ENCODE results near the gene KIRREL2.

KIRREL2 gene

DNA sequence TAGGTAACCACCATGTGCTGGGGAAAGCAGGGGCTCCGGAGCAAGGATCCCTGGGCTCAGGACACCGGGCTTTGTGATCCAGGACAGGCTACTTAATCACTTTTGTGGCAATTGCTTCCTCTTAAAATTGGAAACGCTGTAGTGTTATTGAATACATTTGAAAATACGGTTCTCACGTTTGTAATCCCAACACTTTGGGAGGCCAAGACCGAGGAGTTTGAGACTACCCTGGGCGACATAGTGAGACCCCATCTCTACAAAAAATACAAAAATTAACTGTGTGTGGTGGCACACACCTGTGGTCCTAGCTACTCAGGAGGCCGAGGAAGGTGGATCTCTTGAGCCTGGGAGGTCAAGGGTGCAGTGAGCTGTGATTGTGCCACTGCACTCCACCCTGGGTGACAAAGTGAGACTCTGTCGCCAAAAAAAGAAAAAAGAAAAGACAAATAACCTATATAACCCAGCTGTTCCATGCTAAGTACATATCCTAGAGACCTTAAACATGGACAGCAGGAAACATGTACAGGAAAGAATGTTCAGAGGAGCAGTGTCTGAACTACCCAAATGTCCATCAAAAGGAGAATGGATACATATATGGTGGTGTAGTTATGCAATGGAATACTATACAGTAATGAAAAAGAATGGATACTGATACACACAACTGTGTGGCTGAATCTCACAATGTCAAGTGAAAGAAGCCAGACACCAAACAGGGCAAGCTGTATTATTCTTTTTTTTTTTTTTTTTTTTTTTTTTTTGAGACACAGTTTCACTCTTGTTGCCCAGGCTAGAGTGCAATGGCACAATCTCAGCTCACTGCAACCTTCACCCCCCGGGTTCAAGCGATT, 43.4 kb upstream of the KIRREL2 start:
- Histone ChIP-seq H3K9me3 (ENCODE audit: control insufficient read depth, insufficient read depth, low read depth, low read length) (no peaks in the 10 kb centered on the region), H3K27ac (ENCODE audit: extremely low read depth, low read depth, low read length) (no peak overlapping the region), H3K4me3 (ENCODE audit: low read depth, low read length) (no peak overlapping the region), H3K36me3 (ENCODE audit: control insufficient read depth in 2 of 2, insufficient read depth in 1 of 2, low read length in 2 of 2) (no peaks in the 10 kb centered on the region), H3K4me1 (ENCODE audit: control insufficient read depth, insufficient read depth, low read length) (0 out of 2 replicates have a peak, but pooled peaks cover 2% of the 10 kb centered on the region)
- POLR2A ChIA-PET = no interaction called here
- CTCF ChIA-PET = no interaction called here
- TF ChIP-seq ZNF121 (tag by site-specific recombination; IDR thresholded peaks at IDR 0.05) (0 out of 2 replicates have a peak, but pooled peaks have one; percentile 14), ZNF132 (tag by site-specific recombination; IDR thresholded peaks at IDR 0.05; ENCODE audit: borderline replicate concordance) (no peak), ZNF146 (tag by site-specific recombination; IDR thresholded peaks at IDR 0.05) (peak; percentile 100), ZNF549 (tag by site-specific recombination; IDR thresholded peaks at IDR 0.05) (no peak), ZNF830 (tag by site-specific recombination; IDR thresholded peaks at IDR 0.05; ENCODE audit: low read depth) (no peak), ZNF133 (tag by site-specific recombination; IDR thresholded peaks at IDR 0.05) (no peak), ZNF24 (tag by site-specific recombination; IDR thresholded peaks at IDR 0.05) (no peak), ZNF768 (tag by site-specific recombination; IDR thresholded peaks at IDR 0.05) (no peak), KLF8 (tag by site-specific recombination; IDR thresholded peaks at IDR 0.05) (0 out of 2 replicates have a peak, but pooled peaks have one; percentile 28), ZNF239 (tag by site-specific recombination; IDR thresholded peaks at IDR 0.05) (no peak), ZNF473 (tag by site-specific recombination; IDR thresholded peaks at IDR 0.05) (no peak), ZNF248 (tag by site-specific recombination; IDR thresholded peaks at IDR 0.05) (no peak), ZBTB21 (tag by site-specific recombination; IDR thresholded peaks at IDR 0.05) (no peak), ZBTB1 (tag by site-specific recombination; IDR thresholded peaks at IDR 0.05) (no peak)
- TF ChIP-seq, protein P1, sequence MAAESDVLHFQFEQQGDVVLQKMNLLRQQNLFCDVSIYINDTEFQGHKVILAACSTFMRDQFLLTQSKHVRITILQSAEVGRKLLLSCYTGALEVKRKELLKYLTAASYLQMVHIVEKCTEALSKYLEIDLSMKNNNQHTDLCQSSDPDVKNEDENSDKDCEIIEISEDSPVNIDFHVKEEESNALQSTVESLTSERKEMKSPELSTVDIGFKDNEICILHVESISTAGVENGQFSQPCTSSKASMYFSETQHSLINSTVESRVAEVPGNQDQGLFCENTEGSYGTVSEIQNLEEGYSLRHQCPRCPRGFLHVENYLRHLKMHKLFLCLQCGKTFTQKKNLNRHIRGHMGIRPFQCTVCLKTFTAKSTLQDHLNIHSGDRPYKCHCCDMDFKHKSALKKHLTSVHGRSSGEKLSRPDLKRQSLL (tag by site-specific recombination; IDR thresholded peaks at IDR 0.05) = no peak
- TF ChIP-seq, protein P2, sequence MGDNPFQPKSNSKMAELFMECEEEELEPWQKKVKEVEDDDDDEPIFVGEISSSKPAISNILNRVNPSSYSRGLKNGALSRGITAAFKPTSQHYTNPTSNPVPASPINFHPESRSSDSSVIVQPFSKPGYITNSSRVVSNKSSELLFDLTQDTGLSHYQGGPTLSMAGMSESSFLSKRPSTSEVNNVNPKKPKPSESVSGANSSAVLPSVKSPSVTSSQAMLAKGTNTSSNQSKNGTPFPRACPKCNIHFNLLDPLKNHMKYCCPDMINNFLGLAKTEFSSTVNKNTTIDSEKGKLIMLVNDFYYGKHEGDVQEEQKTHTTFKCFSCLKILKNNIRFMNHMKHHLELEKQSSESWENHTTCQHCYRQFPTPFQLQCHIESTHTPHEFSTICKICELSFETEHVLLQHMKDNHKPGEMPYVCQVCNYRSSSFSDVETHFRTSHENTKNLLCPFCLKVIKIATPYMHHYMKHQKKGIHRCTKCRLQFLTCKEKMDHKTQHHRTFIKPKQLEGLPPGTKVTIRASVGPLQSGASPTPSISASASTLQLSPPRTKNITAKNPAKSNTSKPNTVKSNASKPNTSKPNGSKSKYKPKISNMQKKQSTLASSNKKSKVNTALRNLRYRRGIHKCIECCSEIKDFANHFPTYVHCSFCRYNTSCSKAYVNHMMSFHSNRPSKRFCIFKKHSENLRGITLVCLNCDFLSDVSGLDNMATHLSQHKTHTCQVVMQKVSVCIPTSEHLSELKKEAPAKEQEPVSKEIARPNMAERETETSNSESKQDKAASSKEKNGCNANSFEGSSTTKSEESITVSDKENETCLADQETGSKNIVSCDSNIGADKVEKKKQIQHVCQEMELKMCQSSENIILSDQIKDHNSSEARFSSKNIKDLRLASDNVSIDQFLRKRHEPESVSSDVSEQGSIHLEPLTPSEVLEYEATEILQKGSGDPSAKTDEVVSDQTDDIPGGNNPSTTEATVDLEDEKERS (tag by site-specific recombination; IDR thresholded peaks at IDR 0.05) = peak; percentile 81; the same call in 1 of the 2 replicates
- TF ChIP-seq, protein P3, sequence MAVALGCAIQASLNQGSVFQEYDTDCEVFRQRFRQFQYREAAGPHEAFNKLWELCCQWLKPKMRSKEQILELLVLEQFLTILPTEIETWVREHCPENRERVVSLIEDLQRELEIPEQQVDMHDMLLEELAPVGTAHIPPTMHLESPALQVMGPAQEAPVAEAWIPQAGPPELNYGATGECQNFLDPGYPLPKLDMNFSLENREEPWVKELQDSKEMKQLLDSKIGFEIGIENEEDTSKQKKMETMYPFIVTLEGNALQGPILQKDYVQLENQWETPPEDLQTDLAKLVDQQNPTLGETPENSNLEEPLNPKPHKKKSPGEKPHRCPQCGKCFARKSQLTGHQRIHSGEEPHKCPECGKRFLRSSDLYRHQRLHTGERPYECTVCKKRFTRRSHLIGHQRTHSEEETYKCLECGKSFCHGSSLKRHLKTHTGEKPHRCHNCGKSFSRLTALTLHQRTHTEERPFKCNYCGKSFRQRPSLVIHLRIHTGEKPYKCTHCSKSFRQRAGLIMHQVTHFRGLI (tag by site-specific recombination; IDR thresholded peaks at IDR 0.05) = no peak
- TF ChIP-seq, protein P4, sequence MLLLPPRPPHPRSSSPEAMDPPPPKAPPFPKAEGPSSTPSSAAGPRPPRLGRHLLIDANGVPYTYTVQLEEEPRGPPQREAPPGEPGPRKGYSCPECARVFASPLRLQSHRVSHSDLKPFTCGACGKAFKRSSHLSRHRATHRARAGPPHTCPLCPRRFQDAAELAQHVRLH (tag by site-specific recombination; IDR thresholded peaks at IDR 0.05) = peak; percentile 71; the same call in 1 of the 2 replicates
- TF ChIP-seq, protein P5, sequence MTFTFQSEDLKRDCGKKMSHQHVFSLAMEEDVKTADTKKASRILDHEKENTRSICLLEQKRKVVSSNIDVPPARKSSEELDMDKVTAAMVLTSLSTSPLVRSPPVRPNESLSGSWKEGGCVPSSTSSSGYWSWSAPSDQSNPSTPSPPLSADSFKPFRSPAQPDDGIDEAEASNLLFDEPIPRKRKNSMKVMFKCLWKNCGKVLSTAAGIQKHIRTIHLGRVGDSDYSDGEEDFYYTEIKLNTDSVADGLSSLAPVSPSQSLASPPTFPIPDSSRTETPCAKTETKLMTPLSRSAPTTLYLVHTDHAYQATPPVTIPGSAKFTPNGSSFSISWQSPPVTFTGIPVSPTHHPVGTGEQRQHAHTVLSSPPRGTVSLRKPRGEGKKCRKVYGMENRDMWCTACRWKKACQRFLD (tag by site-specific recombination; IDR thresholded peaks at IDR 0.05) = no peak
- TF ChIP-seq, protein P6, sequence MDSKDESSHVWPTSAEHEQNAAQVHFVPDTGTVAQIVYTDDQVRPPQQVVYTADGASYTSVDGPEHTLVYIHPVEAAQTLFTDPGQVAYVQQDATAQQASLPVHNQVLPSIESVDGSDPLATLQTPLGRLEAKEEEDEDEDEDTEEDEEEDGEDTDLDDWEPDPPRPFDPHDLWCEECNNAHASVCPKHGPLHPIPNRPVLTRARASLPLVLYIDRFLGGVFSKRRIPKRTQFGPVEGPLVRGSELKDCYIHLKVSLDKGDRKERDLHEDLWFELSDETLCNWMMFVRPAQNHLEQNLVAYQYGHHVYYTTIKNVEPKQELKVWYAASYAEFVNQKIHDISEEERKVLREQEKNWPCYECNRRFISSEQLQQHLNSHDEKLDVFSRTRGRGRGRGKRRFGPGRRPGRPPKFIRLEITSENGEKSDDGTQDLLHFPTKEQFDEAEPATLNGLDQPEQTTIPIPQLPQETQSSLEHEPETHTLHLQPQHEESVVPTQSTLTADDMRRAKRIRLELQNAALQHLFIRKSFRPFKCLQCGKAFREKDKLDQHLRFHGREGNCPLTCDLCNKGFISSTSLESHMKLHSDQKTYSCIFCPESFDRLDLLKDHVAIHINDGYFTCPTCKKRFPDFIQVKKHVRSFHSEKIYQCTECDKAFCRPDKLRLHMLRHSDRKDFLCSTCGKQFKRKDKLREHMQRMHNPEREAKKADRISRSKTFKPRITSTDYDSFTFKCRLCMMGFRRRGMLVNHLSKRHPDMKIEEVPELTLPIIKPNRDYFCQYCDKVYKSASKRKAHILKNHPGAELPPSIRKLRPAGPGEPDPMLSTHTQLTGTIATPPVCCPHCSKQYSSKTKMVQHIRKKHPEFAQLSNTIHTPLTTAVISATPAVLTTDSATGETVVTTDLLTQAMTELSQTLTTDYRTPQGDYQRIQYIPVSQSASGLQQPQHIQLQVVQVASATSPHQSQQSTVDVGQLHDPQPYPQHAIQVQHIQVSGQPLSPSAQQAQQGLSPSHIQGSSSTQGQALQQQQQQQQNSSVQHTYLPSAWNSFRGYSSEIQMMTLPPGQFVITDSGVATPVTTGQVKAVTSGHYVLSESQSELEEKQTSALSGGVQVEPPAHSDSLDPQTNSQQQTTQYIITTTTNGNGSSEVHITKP (tag by site-specific recombination; IDR thresholded peaks at IDR 0.05) = no peak

Measured in HEK293 (cell line).